NCI-H128 (cell line): ENCODE results near the gene CD81.

Experiments
- DNase-seq: peaks from one replicate; lab custom pipeline; 2025; ENCODE audit not compliant: unreplicated experiment; lab: John Stamatoyannopoulos, UW

The CD81 gene

GRCh38 chr11:2434506-2435255 is 57.6 kb downstream of the CD81 start:
- DNase-seq, result no peak

- no peak for DNase-seq
These were observed 58.3 kb downstream of the CD81 start for GRCh38 chr11:2435288-2436012.

- DNase-seq, result no peak
These were observed 59.0 kb downstream of the CD81 start for GRCh38 chr11:2436013-2436520.

GRCh38 chr11:2436521-2437031 is 59.5 kb downstream of the CD81 start:
- DNase-seq, result no peak

- DNase-seq, result no peak
These were observed 60.4 kb downstream of the CD81 start for GRCh38 chr11:2437516-2437915.

- no peak for DNase-seq
These were observed 62.7 kb downstream of the CD81 start for GRCh38 chr11:2439820-2440219.

- no peak for DNase-seq
These were observed 63.5 kb downstream of the CD81 start for GRCh38 chr11:2440646-2441045.

GRCh38 chr11:2441171-2441570 is 64.1 kb downstream of the CD81 start:
- no peak for DNase-seq

GRCh38 chr11:2442589-2442988 is 65.5 kb downstream of the CD81 start:
- no peak for DNase-seq

GRCh38 chr11:2443406-2443805 is 66.3 kb downstream of the CD81 start:
- no peak for DNase-seq

GRCh38 chr11:2443881-2444820 is 67.0 kb downstream of the CD81 start, which contains the start of gene TRPM5:
TRPM5 (minus strand) TSS chr11:2444514; CDS start chr11:2423036, 21,478 bp downstream.
- no peak for DNase-seq

- DNase-seq, result no peak
These were observed 68.0 kb downstream of the CD81 start, which contains the start of gene KCNQ1 for GRCh38 chr11:2444821-2445745. KCNQ1 (plus strand) TSS chr11:2445008; CDS start chr11:2445099, 91 bp downstream.

- DNase-seq, result no peak
These were observed 68.8 kb downstream of the CD81 start for GRCh38 chr11:2445746-2446551.

GRCh38 chr11:2446590-2447252 is 69.6 kb downstream of the CD81 start:
- DNase-seq, result no peak
